ENCODE results near the gene OTUB2.

Gene OTUB2

GRCh38 chr14:93997082-93997481 lies 29.1 kb upstream of the OTUB2 start, which contains the start of gene CCDC197:
TSS of gene CCDC197 (plus strand) at chr14:93997301. CDS start at chr14:93998132, 831 bp downstream.
- DNase-seq: no peak

GRCh38 chr14:93997916-93998870 lies 27.9 kb upstream of the OTUB2 start:
- no peak for DNase-seq

DNA sequence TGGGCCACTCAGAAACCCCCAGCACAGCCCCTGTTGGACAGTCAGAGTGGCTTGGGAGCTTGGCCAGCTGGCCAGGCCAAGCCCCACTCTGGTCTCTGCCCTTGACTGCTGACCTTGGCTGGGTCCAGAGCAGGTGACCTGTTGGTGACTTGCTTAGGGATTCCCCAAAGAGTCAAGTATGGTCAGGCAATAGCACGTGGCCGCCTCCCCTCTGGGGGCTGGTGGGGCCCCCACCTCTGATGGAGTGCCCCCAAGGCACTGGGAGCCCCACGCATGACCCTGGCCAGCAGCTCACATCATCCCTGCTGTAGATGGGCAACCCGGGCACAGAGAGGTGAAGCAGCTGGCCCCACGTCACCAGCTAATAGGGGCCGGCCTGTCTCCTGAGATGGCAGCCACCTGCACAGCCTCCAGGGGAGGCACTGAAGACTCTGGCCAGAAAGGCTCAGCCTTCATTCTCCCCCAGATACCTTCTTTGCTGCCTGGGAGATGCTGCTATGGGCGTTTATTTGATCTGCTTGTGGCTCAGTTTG lies 27.2 kb upstream of the OTUB2 start:
- no peak for DNase-seq

DNA sequence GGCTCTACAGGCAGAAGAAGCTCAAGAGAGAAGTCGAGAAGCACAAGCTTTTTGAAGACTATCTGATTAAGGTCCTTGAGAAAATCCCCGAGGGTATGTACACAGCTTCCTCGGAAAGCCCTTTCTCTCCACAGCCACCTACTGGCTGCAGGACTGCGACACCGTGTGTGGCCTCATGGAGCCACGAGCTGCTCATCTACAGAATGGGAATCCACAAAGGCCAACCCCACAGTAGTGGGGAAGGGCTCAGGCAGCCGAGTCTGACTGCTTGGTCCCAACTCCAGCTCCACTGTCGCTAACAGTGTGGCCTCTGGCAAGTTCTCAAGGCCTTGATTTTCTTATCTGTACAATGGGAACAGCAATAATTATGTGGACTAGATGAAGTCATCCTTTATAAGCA lies 26.6 kb upstream of the OTUB2 start:
- no peak for DNase-seq

DNA sequence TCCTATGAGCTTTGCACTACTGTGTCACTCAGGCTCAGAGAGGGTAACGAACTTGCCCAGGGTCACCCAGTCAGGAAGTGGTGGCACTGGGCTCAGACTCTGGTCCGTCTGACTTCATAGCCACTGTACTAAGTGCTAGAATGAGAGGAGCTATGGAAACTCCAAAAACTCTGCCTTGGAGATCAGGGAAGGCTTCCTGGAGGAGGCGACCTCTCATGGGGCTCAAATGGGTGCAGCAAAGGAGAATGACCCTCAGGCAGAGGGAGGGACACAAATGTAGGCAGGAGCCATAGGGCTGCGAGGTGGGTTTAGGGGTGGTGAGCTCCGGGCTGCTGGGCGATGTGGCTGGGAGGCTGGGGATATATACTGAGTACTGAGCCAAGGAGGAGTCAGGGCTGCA lies 25.9 kb upstream of the OTUB2 start:
- no peak for DNase-seq

GRCh38 chr14:94001016-94001415 lies 25.1 kb upstream of the OTUB2 start:
- no peak for DNase-seq

DNA sequence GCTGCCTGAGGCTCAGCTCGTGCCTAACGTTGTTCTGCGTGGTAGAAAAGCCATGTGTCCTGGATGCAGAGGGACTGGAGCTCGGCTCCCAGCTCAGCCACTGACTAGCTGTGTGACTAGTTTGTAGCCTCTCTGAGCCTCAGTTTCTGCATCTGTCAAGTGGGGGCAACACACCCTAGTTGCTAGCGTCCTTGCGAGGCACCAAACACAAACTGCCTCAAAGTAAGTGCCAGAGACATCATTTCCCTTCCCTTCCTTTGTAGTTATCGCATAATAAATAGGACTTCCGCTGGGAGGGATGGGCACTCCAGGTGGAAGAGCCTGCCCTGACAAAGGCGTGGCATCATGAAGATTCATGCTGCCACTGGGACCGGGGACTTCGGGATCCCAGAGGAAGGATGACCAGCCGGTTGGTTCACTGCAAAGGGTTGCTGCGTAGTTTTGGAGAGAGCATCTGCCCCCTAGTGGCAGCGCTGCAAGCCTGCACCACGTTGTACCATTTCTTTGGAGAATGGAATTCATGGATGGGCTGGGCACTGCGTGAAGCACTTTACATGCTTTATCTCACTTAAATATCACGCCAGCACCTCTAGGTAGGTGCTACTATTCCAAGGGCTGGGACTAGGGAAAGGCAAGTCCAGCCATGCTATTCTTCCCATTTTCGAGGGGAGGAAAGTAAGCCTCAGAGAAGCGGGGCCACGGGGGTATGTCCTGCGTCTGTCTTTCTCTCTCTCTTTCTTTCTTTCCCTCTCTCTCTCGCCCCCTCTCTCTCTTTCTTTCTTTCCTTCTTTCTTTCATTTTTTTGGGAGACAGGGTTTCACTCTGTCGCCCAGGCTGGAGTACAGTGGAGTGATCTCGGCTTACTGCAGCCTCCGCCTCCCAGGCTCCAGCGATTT lies 24.4 kb upstream of the OTUB2 start:
- peak; percentile 37 for DNase-seq

DNA sequence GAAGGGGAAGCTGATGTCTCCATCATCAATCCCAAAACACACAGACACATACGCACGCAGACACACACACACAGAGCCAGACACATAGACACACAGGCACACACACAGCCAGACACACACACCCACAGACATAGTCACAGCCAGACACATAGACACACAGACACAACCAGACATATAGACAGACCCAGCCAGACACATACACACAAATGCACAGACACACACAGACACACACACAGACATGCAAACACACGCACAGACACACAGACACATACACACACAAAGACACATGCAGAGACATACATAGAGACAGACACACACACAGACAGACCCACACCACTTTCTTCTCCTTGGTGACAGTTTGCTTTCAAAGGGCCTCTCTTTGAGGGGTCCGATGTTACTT lies 22.7 kb upstream of the OTUB2 start:
- no peak for DNase-seq

- DNase-seq: no peak
Measured at GRCh38 chr14:94004015-94004414, 22.1 kb upstream of the OTUB2 start.

GRCh38 chr14:94005324-94006073 lies 20.6 kb upstream of the OTUB2 start:
- DNase-seq: no peak

DNA sequence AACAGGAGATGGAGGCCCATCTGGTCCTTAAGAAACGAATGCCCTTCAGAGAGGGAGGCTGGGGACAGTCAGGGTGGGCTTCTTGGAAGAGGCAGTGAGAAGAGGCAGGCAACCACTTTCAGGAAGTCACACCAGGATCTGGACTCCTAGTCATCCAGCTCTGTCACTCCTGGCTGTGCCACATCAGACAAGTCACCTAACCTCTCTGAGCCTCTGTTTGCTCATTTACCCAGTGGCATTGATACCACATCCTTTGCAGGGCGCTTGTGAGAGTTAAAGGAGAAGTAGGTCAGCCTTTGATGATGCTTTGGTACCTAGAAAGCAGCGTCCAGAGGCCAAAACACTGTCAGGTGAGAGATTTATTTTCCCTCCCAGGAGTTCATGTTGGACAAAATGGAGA lies 17.9 kb upstream of the OTUB2 start:
- no peak for DNase-seq

DNA sequence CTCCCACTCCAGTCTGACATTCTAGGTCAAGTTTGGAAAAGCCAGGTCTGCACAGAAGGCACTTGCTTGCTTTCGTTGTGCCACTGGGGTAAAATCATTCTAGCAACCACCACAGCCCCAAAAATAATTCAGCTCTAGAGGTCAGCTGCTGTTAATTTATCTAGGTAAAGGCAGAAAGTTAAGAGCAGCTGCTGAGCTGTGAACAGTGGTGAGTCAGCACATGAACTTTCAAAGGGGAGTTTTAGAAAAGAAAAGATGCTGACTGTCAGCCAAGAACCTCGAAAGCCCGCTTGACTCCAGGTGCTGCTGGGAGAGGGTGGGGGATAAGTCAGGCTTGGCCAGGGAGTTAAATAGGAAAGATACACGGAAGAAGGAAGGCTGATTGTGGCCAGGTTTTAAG lies 16.4 kb upstream of the OTUB2 start:
- DNase-seq: no peak

DNA sequence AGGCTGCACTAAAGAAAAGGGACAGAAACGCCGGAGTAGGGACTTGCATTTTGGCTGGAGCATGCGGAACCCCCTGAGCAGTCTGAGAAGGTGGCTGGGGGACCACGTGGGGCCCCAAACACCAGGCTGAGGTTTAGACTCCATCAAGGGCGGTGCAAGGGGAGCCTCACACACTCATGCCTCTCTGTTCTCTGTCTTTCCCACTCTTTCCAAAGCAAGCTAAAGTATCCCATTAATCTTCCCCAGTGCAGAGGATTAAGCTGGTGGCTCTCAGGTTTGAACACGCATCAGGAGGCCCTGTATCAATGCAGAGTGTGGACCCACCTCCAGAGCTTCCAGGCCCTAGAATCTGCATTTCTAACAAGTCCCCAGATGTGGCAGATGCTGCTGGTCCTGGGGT lies 15.5 kb upstream of the OTUB2 start:
- no peak for DNase-seq

GRCh38 chr14:94011795-94012194 lies 14.3 kb upstream of the OTUB2 start:
- DNase-seq: no peak

DNA sequence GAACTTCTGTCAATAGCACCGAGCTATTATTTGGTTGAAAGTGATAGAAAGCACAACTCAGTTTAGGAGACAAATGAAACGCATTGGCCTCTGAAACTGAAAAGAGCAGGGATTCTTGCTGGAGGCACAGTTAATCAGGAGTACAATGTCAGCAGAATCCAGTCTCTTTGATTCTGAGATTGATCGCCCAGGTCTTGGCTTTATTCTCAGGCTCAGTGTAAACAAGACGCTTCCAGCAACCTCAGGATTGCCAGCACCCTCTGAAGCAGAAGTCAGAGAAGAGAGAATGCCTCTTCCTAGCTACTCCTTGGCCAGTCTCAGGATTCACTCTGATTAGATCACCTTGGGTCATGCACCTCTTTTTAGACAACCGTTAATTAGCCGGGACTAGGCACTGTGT lies 11.8 kb upstream of the OTUB2 start:
- no peak for DNase-seq

DNA sequence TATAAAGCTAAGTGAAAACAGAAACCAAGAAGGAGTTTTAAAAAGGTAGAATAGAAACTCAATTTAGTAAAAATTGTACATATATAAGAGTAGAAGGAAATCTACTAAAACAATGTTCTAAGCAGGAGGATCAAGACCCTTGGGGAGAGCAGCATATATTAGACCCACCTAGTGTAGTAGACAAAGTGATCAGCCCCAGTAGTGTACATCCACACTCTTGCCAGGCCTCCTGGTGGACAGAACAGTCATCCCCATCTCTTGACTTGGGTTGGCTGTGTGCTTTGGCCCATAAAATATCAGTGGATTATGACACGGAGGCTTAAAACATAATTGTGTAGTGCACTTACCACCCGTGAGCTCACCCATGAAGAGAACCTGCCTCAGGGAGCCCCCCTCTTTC lies 10.9 kb upstream of the OTUB2 start:
- DNase-seq: no peak

GRCh38 chr14:94016446-94016976 lies 9.6 kb upstream of the OTUB2 start:
- DNase-seq: no peak

DNA sequence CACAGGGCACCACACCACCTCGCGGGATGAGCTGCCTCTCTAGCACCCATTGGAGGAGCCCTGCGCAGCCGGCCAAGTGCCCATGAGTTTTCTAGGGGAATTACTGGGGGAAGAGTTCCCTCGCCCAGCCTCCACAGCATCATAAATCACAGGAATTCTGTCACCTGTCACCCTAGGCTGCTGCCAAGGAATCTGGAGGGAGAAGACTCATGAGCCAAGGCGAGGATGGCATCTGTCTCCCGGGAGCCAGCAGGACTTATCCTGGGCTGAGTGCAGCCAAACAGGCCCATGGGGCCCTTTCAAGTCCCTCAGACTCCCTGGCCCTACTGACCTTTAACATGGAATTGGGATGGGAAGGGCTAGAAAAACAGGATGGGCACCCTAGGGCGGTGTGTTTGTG lies 7.8 kb upstream of the OTUB2 start:
- DNase-seq: no peak

- no peak for DNase-seq
Measured at GRCh38 chr14:94019329-94019728, 6.8 kb upstream of the OTUB2 start.

DNA sequence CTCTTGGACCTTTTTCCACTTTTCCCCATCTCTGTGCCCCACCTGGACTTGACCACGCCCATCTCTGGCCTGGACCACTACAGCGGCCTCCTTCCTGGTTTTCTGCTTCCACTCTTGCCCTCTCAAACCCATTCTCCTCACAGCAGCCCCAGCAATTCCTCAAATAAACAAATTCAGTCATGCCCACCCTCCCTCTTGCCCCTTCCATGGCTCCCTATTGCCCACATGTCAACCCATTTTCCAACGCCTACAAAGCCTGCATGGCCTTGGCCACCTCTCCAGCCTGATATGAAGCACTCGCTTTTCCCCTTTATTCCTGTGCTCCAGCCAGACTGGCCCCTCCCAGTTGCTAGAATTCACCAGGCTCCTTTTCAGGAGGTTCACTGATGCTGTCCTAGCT lies 5.9 kb upstream of the OTUB2 start:
- no peak for DNase-seq

- no peak for DNase-seq
Measured at GRCh38 chr14:94021001-94021400, 5.1 kb upstream of the OTUB2 start.

DNA sequence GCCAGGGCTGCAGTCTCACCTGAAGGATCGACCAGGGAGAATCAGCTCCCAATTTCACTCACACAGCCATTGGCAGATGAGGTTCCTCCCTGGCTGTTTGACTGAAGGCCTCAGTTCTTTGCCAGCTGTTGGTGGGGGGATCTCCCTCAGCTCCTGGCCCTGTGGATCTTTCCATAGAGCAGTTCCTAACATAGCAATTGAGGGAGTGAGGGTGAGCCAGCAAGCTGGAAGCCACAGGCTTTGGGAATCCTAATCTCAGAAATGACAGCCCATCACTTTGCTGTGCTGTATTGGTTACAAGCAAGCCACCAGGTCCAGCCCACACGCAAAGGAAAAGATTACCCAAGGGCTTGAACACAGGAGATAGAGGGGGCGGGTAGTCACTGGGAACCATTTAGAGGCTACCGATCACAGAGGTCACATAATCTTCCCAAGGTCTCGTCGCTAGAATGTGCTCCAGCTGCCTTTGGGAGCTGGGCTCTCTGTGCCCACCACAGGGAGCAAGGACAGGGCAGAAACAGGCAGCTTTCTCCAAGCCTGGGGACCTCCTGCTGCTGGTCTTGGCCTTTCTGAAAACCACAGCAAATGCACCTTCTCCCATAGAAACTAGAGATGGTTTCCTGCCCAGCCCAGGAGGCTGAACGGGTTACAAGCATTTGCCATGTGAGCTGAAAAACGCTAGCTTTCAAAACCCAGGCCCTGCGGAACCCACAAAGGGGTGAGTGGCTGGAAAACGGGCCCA lies 4.6 kb upstream of the OTUB2 start:
- DNase-seq: no peak

Data from NCI-H524 treated with DMSO at 0.1 percent for 48 hours (cell line).